ENCODE measurements around the gene SFT2D3. TPM values are rescaled to one million over a fixed set of nuclear protein-coding genes. Genes with fewer than 3 reads are reported as not detected.
A peak's percentile ranks its signal among the peaks of the same experiment; 100 is the strongest.

The SFT2D3 gene
- total RNA-seq, 1 donor from 2014 or later: 4.9 TPM

DNA sequence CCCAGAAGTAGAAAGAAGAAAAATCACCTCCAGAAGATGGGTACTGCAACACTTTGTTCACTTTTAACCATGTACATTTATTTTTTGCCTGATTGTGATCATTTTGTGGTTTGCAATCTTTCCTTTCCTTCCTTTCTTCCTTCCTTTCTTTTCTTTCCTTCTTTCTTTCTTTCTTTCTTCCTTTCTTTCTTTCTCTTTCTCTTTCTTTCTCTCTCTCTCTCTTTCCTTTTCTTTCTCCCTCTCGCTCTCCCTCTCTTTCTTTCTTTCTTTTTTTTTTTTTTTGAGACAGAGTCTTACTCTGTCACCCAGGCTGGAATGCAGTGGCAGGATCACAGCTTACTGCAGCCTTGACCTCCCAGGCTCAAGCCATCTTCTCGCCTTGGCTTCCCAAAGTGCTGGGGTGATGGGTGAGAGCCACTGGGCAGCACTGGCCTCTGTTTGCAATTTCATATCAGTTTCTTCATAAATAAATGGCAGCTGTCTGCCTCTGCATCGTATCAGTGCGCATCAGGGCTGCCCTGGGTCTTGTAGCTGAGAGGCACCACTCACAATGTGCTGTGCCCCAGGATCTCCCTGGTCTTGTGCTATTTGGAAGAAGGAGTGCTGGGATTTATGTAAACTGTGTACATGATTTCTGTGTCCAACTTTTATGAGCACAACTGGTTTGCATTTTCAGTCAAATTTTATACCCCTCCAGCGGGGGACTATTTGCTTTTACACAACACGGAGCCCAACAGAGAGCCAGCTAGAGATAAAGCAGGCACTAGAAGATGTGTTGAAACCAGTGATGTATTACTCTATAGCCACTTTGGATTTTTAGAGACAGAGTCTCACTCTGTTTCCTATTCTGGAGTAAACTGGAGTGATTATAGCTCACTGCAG is 19.1 kb upstream of the SFT2D3 start:
- no peaks in the 10 kb centered on the region for H3K9me3 Mint-ChIP-seq (ENCODE audit: unreplicated experiment)
- H3K27ac Mint-ChIP-seq (ENCODE audit: unreplicated experiment): no peak overlapping the region
- H3K4me3 Mint-ChIP-seq (ENCODE audit: unreplicated experiment): no peak overlapping the region
- peaks cover 6% of the 10 kb centered on the region for H3K4me1 Mint-ChIP-seq (ENCODE audit: unreplicated experiment)
- TF ChIP-seq, protein P1, sequence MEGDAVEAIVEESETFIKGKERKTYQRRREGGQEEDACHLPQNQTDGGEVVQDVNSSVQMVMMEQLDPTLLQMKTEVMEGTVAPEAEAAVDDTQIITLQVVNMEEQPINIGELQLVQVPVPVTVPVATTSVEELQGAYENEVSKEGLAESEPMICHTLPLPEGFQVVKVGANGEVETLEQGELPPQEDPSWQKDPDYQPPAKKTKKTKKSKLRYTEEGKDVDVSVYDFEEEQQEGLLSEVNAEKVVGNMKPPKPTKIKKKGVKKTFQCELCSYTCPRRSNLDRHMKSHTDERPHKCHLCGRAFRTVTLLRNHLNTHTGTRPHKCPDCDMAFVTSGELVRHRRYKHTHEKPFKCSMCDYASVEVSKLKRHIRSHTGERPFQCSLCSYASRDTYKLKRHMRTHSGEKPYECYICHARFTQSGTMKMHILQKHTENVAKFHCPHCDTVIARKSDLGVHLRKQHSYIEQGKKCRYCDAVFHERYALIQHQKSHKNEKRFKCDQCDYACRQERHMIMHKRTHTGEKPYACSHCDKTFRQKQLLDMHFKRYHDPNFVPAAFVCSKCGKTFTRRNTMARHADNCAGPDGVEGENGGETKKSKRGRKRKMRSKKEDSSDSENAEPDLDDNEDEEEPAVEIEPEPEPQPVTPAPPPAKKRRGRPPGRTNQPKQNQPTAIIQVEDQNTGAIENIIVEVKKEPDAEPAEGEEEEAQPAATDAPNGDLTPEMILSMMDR (IDR thresholded peaks at IDR 0.05; ENCODE audit: unreplicated experiment): no peak
- no peaks in the 10 kb centered on the region for H3K36me3 Mint-ChIP-seq (ENCODE audit: low read depth, unreplicated experiment)
- no peak for DNase-seq (ENCODE audit: low spot score)
- peaks cover 6% of the 10 kb centered on the region for H3K27me3 Mint-ChIP-seq (ENCODE audit: unreplicated experiment)

- H3K4me1 Mint-ChIP-seq (ENCODE audit: unreplicated experiment): peaks cover 5% of the 10 kb centered on the region
- peaks cover 3% of the 10 kb centered on the region for H3K27me3 Mint-ChIP-seq (ENCODE audit: unreplicated experiment)
- TF ChIP-seq, protein P1 (IDR thresholded peaks at IDR 0.05; ENCODE audit: unreplicated experiment): no peak
- no peak for DNase-seq (ENCODE audit: low spot score)
- no peaks in the 10 kb centered on the region for H3K9me3 Mint-ChIP-seq (ENCODE audit: unreplicated experiment)
- H3K36me3 Mint-ChIP-seq (ENCODE audit: low read depth, unreplicated experiment): no peaks in the 10 kb centered on the region
- H3K27ac Mint-ChIP-seq (ENCODE audit: unreplicated experiment): no peak overlapping the region
- H3K4me3 Mint-ChIP-seq (ENCODE audit: unreplicated experiment): no peak overlapping the region
Measured at GRCh38 chr2:127683056-127683455, 18.2 kb upstream of the SFT2D3 start.

DNA sequence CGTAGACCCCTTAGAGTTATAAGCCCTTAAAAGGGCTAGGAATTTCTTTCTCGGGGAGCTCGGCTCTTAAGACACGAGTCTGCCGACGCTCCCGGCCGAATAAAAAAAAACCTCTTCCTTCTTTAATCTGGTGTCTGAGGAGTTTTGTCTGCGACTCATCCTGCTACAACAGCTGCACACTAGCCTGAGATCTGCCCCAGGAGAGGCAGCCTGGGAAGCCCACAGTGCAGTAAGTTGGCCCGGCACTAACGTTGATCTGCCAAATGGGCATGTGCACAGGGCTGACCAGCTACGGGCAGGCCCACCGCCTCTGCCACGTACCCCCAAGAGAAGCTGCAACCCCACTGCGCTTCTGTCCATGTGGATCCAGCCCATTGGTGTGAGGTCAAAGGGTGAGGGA is 17.5 kb upstream of the SFT2D3 start:
- Mint-ChIP-seq H3K9me3 (ENCODE audit: unreplicated experiment) (no peaks in the 10 kb centered on the region), H3K36me3 (ENCODE audit: low read depth, unreplicated experiment) (no peaks in the 10 kb centered on the region), H3K4me3 (ENCODE audit: unreplicated experiment) (no peak overlapping the region), H3K4me1 (ENCODE audit: unreplicated experiment) (peaks cover 3% of the 10 kb centered on the region), H3K27ac (ENCODE audit: unreplicated experiment) (no peak overlapping the region), H3K27me3 (ENCODE audit: unreplicated experiment) (peaks cover 3% of the 10 kb centered on the region)
- no peak for DNase-seq (ENCODE audit: low spot score)
- TF ChIP-seq, protein P1 (IDR thresholded peaks at IDR 0.05; ENCODE audit: unreplicated experiment): no peak

GRCh38 chr2:127685410-127686080 is 15.8 kb upstream of the SFT2D3 start:
- H3K4me3 Mint-ChIP-seq (ENCODE audit: unreplicated experiment): peak overlapping the region; percentile 22
- H3K27ac Mint-ChIP-seq (ENCODE audit: unreplicated experiment): no peak overlapping the region
- TF ChIP-seq, protein P1 (IDR thresholded peaks at IDR 0.05; ENCODE audit: unreplicated experiment): no peak
- H3K9me3 Mint-ChIP-seq (ENCODE audit: unreplicated experiment): no peaks in the 10 kb centered on the region
- peaks cover 5% of the 10 kb centered on the region for H3K36me3 Mint-ChIP-seq (ENCODE audit: low read depth, unreplicated experiment)
- H3K4me1 Mint-ChIP-seq (ENCODE audit: unreplicated experiment): peaks cover 3% of the 10 kb centered on the region
- peaks cover 5% of the 10 kb centered on the region for H3K27me3 Mint-ChIP-seq (ENCODE audit: unreplicated experiment)
- no peak for DNase-seq (ENCODE audit: low spot score)

DNA sequence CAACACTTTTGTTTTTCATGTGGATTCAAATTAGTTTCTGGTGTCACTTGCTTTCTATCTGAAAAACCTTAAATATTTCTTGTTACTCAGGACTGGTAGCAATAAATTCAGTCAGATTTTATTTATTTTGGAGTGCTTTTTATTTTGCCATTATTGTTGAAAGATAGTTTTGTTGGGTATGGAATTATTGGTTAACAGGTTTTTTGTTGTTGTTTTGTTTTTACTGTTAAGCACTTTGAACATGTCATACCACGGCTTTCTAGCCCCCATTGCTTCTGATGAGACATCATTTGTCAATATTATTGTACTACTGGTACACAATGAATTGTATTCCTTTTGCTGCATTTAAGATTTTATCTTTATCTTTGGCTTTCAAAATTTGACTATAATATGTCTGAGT is 12.9 kb upstream of the SFT2D3 start:
- peaks cover 3% of the 10 kb centered on the region for H3K4me1 Mint-ChIP-seq (ENCODE audit: unreplicated experiment)

More for the DNA sequence above, 12.9 kb upstream of the SFT2D3 start:
- Mint-ChIP-seq H3K36me3 (ENCODE audit: low read depth, unreplicated experiment) (peaks cover 13% of the 10 kb centered on the region), H3K9me3 (ENCODE audit: unreplicated experiment) (peaks cover 6% of the 10 kb centered on the region), H3K27me3 (ENCODE audit: unreplicated experiment) (peaks cover 3% of the 10 kb centered on the region), H3K4me3 (ENCODE audit: unreplicated experiment) (no peak overlapping the region), H3K27ac (ENCODE audit: unreplicated experiment) (no peak overlapping the region)
- TF ChIP-seq, protein P1 (IDR thresholded peaks at IDR 0.05; ENCODE audit: unreplicated experiment): no peak
- DNase-seq (ENCODE audit: low spot score): no peak

Measured in endothelial cell (in vitro differentiated cells).